ENCODE results near the gene SDK1.

SDK1 gene

DNA sequence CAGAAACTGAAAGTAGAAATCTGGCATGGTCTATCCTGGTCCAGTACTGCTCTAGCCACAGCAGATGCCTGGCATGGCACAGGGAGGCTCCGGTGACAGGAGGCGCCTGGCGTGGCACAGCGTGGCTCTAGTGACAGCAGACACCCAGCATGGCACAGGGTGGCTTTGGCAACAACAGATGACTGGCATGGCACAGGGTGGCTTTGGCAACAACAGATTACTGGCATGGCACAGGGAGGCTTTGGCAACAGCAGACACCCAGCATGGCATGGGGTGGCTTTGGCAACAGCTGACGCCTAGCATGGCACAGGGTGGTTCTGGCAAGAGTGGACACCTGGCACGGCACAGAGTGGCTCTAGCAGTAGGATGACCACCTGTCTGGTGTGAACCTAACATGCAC is 900.5 kb downstream of the SDK1 start:
- TF ChIP-seq MYC (IDR thresholded peaks at IDR 0.05; ENCODE audit: low read depth, low read length), result no peak
- TF ChIP-seq POLR2A (IDR thresholded peaks at IDR 0.05; ENCODE audit: extremely low read depth, insufficient read length), result no peak
- no peak for TF ChIP-seq CTCF (IDR thresholded peaks at IDR 0.05; ENCODE audit: low read depth, low read length)
- TF ChIP-seq MAX (IDR thresholded peaks at IDR 0.05; ENCODE audit: low read depth, low read length), result no peak
- no peak overlapping the region for H3K4me3 ChIP-seq (ENCODE audit: low read depth, low read length)
- DNase-seq (ENCODE audit: low read depth), result no peak

DNA sequence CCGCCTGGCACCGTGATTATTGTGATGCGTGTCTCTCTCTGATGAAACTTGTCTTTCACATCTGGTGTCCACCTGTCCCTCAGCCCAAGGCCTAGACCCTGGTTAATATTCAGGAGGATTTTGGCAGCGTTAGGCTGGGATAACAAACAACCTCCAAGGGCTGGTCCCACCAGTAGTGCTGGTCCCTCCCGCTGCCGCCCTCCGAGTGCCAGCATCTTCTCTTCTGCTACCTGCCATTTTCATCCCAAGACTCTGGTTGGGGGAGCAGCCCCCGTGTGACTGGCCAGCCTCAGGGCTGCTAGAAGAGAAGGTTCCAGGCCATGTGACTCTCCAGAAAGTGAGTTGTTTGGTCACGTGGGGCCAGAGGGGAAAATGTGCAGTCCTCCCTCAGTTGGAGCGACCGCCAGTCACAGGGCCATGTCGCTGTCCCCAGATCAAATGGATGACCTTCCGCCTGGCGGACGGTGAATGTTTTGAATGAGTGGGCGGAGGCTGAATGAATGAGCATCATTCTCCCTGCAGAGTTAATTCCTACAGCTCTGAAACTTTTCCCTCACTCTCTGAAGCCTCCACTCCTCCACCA is 901.2 kb downstream of the SDK1 start:
- no peak overlapping the region for H3K4me3 ChIP-seq (ENCODE audit: low read depth, low read length)
- TF ChIP-seq CTCF (IDR thresholded peaks at IDR 0.05; ENCODE audit: low read depth, low read length) (no peak), MAX (IDR thresholded peaks at IDR 0.05; ENCODE audit: low read depth, low read length) (no peak), MYC (IDR thresholded peaks at IDR 0.05; ENCODE audit: low read depth, low read length) (no peak)
- DNase-seq (ENCODE audit: low read depth), result no peak

GRCh38 chr7:4202954-4203353 is 901.9 kb downstream of the SDK1 start:
- TF ChIP-seq MYC (IDR thresholded peaks at IDR 0.05; ENCODE audit: low read depth, low read length) (no peak), MAX (IDR thresholded peaks at IDR 0.05; ENCODE audit: low read depth, low read length) (no peak), CTCF (IDR thresholded peaks at IDR 0.05; ENCODE audit: low read depth, low read length) (no peak), POLR2A (IDR thresholded peaks at IDR 0.05; ENCODE audit: extremely low read depth, insufficient read length) (no peak)
- no peak for DNase-seq (ENCODE audit: low read depth)
- H3K4me3 ChIP-seq (ENCODE audit: low read depth, low read length), result no peak overlapping the region

- H3K4me3 ChIP-seq (ENCODE audit: low read depth, low read length), result no peak overlapping the region
- DNase-seq (ENCODE audit: low read depth), result no peak
- TF ChIP-seq MYC (IDR thresholded peaks at IDR 0.05; ENCODE audit: low read depth, low read length), result no peak
- no peak for TF ChIP-seq MAX (IDR thresholded peaks at IDR 0.05; ENCODE audit: low read depth, low read length)
- no peak for TF ChIP-seq POLR2A (IDR thresholded peaks at IDR 0.05; ENCODE audit: extremely low read depth, insufficient read length)
- no peak for TF ChIP-seq CTCF (IDR thresholded peaks at IDR 0.05; ENCODE audit: low read depth, low read length)
Measured at GRCh38 chr7:4203626-4204512, 902.8 kb downstream of the SDK1 start.

DNA sequence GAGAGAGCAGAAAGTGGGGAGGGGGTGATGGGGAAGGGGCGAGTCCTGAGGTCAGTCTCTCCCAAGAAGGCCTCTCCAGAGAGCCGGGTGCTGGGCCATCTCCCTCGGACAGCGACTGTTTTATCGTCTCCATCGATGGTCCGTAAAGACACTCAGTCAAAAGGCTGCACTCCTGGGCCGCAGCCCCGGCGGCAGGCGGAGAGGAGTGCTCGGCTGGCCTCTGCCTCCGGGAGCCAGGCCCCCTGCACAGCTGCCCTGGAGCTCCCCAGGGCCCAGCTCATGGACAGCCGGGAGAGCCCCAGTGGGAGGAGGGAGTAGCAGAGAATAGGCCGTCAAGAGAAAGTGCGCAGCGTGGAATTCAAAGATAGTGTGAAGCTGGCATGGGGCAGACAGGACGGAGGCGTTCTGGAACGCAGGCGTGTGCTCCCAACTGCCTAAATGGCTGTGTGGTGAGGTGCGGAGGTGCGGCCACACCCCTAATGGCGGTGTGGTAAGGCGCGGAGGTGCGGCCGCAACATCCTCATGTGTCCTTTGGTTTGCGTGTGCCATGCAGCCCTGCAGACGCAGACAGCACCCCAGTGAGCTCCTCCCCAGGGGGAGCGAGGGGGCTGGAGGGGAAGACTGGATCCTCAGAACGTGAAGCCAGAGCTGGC is 903.6 kb downstream of the SDK1 start:
- TF ChIP-seq MAX (IDR thresholded peaks at IDR 0.05; ENCODE audit: low read depth, low read length), result no peak
- no peak for TF ChIP-seq MYC (IDR thresholded peaks at IDR 0.05; ENCODE audit: low read depth, low read length)
- no peak for TF ChIP-seq CTCF (IDR thresholded peaks at IDR 0.05; ENCODE audit: low read depth, low read length)
- no peak for TF ChIP-seq POLR2A (IDR thresholded peaks at IDR 0.05; ENCODE audit: extremely low read depth, insufficient read length)
- DNase-seq (ENCODE audit: low read depth), result no peak
- no peak overlapping the region for H3K4me3 ChIP-seq (ENCODE audit: low read depth, low read length)

Data from NB4 (cell line).